Measurements from ENCODE around the gene NPIPB6.

Gene NPIPB6

DNA sequence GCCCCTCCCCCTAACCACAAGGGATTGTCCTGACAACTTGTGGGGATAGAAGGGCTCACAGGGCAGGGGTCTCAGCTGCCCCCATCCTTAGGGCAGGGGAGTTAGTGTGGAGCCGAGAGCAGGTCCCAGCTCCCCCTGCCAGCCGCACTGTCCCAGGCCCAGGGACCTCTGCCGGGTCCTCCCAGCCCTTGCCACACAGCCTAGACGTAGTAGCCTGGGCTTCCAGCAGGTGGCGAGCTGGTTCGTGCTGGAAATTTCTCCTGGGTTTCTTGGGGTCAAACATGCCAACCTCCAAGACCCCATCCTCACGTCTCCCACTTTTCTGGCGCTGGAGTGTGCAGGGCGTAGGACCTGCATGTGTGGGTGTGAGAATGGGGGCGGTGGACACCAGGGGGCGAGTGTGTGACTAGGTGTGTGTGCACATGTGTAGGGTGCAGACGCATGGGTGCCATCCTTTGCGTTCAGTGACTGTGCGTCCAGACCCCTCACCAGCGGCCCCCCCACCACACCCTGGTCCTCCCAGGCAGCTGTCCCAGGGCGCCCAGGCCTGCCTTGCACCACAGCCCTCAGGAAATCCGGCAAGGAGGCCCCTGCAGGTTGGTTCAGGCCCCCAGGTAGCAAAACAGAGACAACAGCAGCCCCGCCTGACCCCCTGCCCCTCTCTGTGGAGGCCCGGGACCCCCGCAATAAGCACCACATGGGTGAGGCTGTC lies 41.5 kb downstream of the NPIPB6 start:
- peak; percentile 2 to 5 for DNase-seq

DNA sequence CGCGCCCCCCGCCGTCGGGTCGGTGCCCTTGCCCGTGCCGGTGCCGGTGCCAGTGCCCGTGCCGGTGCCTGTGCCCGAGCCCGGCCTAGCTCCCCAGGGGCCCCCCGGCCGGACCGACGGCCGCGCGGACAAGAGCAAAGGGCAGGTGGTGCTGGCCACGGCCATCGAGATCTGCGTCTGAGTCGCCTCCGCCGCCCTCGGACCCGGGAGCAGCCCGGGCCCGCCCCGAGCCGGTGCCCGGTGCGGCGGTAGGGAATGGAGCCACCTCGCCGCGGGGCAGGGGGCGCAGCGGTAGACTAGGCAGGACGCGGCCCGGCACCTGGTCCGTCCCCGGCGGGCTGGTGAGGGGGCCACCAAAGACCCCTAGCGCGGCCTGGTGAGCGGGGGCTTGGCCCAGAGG lies 42.6 kb downstream of the NPIPB6 start:
- no peak for DNase-seq

DNA sequence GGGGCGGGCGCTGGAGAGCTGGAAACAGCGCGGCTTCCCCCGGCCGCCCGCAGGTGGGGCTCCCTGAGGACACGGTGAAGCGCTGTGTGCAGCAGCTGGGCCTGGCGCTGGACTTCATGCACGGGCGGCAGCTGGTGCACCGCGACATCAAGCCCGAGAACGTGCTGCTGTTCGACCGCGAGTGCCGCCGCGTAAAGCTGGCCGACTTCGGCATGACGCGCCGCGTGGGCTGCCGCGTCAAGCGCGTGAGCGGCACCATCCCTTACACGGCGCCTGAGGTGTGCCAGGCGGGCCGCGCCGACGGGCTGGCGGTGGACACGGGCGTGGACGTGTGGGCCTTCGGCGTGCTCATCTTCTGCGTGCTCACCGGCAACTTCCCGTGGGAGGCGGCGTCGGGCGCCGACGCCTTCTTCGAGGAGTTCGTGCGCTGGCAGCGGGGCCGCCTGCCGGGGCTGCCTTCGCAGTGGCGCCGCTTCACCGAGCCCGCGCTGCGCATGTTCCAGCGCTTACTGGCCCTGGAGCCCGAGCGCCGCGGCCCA lies 43.2 kb downstream of the NPIPB6 start:
- no peak for DNase-seq

DNA sequence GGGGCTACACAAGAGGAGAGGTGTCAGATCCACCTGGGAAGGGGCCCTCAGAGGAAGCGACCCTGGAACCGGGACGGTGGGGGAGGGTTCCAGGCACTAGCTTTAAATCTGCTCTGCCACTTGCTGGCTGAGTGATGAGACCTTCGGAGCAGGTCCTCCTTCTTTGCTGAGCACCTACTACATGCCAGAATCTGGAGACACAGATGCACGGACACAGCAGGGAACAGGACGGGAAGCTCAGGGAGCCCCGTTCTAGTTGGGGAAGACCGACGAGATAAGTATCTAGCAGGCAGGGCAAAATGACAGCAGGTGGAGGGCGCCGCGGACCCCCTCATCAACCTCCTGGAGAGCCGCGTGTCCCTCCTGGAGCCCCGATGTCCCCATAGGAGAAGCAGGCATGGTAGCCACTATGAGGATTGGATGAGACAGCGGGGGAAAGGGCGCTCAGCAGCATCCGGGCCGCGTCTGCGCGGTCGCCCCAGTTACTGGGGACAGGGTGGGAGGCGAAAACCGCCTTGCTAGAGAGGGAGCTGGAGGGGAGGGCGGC lies 43.8 kb downstream of the NPIPB6 start:
- DNase-seq = no peak

DNA sequence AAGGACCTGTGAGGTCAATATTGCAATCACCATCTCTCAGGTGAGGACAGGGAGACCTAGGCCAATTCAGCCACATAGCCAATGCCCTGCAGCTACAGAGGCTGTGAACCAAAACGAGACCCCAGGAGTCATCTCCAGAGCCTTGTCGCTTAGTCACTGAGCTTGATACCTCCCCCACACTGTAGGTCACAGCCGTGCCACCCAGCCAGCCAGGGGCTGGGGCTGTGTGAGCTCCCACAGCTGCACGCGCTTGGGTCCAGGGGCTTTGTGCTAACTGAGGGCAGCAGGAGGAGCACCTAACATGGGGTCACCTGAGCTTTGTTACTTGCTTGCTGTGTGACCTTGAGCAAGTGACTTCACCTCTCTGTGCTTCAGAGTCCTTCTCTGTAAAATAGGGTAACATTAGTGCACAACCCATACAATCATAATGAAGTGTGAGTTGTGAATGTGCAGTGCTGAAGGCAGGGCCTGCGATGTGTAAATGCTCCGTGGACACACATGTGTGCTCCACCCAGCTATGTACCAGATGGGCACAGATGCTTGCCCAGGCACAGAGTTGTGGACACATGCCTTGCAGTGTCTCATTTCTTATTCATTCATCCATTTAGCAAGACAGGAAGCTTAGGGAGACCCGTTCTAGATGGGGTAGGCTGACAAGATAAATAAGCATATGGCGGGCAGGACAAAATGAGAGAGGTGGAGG lies 45.1 kb downstream of the NPIPB6 start:
- no peak for DNase-seq

DNA sequence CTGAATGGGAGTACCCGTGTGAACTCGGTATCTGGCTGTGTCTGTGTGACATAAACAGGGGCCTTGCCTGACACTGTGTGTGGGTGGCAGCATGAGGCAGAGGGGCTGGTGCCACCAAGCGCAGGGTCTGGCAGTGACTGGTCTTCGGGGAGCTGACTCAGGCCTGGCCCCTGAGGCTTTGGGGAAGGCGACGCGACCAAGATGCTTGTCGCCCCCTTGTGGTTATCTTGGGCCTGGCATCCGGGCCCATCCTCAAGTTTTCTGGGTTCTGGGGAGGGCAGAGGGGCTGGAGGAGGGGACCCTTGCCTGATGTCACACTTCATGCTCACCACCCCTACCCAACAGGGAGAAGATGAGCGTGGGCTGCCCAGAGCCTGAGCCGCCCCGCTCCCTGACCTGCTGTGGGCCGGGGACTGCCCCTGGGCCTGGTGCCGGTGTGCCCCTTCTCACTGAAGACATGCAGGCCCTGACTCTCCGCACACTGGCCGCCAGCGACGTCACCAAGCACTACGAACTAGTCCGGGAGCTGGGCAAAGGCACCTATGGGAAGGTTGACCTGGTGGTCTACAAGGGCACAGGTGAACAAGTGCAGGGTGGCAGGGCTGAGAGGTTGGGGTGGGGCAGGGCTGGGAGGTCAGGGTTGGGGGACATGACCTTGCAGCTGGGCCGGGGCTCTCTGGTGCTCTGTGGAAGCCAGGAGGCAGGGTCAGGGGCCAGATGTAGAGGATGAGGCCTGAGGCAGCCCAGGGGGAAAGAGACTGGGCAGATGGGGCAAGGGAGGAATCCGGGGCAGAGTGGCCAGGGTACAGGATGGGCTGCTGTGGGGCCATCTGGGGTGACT lies 46.0 kb downstream of the NPIPB6 start:
- peak; percentile 25 to 29 for DNase-seq

DNA sequence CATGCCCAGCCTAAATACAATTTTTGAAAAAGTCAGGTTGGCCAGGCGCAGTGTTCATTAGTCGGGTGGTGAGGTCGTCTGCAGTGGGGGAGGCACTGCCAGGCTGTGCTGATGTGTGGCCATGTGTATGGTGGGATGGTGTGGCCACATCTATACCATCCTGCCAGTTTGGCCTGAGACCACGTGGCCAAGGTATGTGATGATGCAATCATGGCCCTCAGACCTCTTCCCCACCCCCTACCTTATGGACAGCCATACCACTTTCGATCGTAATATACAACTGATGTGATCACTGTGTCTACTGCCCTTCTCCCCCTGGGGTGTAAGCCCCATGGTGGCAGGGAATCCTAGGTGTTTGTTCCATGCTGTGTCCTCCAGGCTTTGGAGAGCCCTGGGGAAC lies 47.3 kb downstream of the NPIPB6 start:
- no peak for DNase-seq

DNA sequence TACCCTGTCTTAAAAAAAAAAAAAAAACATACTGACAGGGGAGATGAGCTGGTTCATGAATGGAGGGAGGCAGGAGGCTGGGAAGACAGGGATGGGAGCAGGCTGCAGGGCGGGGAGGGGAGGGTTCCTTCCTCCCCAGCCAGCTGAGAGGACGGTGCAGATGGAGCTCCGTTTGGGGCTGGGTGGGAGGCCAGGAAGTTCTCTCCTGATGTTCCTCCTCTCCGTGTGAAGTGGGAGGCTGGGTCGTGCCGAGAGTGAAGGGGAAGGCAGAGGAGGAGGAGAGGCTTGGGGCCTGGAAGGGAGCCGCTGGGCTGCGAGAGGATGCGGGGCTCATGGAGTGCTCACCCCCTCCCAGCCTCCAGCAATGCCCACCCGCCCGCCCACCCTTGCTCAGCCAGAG lies 49.7 kb downstream of the NPIPB6 start:
- DNase-seq = no peak

DNA sequence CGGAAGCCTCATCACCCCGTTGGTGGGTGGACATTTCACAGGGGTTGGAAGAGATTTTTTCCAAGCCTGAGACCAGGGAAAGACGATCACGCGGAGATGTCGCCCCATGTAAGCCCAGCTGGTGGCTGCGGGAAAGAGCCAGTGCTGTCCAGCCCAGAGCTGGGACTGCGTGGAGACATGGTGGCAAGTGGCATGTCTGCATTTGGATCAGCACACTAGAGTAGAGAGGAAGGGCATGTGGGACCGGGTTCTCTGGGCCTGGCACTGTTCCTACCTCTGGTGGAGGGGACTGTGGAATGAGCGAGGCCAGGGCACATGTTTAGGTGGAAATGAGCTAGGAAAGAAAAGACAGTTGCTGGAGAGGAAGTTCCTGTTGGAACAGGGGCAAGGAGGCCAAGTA lies 51.0 kb downstream of the NPIPB6 start:
- no peak for DNase-seq

DNA sequence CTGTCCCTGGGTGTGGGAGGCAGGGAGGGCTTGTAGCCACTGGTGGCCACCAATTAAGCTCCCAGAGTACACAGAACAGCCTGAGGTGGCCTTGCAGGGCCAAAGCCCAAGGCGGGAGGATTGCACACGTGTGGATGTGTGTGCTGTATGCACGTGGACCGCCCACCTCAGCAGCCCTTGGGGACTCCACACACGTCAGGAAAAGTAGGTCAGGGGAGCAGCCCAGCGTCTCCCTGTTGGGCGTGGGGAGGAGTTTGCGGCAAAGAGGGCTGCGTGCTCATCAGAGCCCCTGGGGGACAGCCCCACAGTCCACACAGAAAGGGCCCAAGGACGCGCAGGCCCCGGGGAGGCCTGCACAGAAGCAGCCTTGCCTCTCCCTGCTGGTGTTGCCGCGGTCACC lies 51.4 kb downstream of the NPIPB6 start:
- DNase-seq = no peak

DNA sequence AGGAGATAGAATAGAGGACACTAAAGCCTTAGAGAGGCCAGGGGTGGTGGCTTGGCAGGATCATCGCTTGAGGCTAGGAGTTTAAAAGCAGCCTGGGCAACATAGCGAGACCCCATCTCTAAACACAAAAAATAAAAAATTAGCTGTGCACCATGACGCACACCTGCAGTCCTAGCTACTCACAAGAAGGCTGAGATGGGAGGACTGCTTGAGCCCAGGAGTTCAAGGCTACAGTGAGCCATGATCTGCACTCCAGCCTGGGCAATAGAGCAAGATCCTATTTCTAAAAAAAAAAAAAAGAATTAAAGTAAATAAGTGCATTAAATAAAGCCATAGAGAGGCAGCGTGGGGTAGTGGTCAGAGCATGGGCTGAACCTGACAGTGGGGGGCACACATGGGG lies 51.9 kb downstream of the NPIPB6 start:
- no peak for DNase-seq

DNA sequence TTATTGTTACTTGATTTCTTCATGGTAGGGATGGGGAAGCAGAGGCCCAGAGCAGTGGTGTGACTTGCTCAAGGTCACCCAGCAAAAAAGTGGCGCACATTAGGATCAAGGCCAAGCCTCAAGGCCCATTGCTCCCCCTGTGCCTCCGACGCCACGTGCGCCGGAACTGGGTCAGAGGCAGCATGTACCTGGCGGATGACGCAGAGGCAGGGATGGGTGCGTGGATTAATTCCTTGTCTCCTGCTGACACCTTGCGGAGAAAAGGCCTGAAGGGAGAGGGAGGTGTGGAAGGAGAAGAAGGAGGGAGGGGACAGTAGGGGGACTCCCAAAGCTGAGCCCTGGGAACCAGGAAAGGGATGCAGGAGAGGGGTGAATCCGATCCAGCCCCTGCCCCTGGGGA lies 52.5 kb downstream of the NPIPB6 start:
- DNase-seq = no peak

DNA sequence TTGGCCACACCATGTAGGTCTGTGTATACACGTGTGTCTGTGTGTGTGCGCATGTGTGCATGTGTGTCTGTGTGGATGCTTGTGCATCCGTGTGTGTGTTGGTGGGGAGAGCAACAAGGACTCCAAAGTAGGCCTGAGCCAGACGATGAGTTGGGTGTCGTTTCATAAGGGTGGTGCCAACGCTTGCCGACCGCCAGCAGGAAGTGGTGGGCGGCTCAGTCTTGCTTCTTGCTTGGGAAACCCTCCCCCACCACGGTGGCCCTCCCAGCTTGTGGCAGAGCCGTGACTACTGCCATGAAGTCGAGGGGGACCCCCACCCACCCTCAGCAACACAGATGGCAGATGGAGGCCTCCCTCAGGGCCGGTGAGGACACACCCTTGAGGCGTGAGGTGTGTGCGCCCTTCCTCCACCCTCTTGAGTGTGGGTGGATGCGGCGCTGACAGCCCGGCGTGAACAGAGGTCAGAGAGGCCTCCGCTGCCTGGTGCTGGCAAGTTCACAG lies 53.4 kb downstream of the NPIPB6 start:
- no peak for DNase-seq

DNA sequence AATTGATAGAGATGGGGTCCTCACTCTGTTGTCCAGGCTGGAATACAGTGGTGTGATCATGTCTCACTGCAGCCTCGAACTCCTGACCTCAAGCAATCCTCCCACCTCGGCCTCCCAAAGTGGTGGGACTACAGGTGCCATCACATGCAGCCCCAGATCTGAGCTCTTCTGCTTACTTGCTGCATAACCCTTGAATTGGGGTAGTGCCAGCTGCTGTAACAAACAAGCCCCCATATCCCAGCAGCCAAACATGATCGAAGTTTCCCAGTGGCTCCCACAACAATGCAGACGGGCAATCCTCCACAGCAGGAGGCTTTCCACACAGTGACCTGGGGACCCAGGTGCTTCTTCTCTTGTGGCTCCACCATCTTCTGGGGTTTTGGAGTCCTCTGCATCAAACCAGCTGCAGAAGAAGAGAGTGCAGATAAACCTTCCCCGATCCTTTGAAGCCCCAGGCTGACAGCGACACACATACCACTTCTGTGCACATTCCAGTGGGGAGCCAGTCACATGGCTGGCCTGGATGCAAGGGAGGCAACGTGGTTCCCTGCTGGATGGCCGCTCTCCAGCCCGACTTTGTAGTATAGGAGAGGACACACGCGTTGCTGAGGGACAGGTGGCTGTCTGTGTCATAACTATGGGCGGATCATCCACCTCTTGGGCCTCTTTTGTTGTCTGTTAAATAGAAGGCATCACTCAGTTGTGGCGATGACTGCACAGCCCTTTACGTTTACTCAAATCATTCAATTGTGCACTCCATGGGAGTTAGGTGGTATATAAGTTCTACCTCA lies 54.3 kb downstream of the NPIPB6 start:
- no peak for DNase-seq

DNA sequence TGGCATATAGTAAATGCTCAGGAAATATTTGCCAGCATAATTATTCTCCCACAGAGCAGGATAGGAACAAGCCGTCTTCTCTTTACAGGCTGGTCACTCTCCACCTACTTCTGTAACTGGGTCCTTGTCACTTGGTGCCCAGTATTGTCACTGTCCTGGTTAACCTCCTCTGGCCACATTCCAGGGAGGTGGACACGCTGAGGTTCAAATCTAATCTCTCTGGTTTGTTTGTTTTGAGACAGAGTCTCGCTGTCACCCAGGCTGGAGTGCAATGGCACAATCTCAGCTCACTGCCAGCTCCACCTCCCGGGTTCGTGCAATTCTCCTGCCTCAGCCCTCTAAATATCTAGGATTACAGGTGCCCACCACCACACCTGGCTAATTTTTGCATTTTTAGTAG lies 55.4 kb downstream of the NPIPB6 start:
- no peak for DNase-seq

DNA sequence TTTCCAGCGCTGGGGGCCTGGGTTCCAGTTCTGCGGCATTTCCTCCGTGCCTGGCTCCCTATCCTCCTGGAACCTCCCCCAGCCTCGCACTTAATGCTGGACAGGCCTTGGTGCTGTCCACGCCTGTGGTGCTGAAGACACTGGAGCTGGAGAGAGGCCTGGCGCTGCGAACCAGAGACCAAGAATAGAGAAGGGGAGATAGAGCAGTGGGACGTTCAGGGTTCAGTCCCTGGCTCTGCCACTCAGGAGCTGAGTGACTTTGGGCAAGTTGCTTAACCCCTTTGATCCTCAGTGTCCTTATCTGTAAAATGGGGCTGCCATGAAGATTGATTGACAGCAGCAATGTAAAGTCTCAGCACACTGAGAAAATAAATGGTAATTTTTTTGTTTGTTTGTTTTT lies 59.1 kb downstream of the NPIPB6 start:
- DNase-seq = no peak

DNA sequence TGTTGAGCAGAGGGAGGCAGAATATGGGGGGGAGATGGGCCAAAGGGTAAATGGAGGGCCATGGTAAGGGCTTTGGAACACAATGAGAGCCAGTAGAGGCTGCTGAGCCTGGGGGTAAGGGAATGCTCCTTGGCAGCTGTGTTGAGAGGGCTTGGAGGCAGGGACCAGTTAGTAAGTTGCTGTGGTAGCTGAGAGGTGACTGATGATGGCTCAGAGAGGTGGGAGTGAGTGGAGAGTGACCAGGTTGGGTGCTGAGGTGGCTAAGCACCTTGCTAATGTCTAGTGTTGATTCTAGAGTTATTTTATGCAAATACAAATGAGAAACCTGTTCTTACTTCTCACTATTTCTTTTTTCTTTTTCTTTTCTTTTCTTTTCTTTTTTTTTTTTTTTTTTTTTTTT lies 60.2 kb downstream of the NPIPB6 start:
- no peak for DNase-seq

DNA sequence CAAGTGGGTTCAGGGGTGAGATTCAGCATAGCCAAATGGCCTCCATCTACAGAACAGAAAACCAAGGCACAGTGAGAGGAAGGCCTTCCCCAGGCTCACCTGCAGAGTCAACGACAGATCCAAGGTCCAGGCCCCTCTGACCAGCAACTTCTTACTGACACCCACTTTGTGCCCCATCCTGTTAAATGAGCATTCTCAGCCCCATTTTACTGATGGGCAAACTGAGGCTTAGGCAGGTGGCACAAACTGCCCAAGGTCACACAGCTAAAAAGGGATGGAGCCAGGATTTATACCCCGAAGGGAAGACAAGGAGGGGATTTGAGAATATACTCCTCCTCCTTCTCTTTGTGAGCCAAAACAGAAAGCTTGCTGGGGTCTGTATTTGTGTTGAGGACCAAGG lies 61.7 kb downstream of the NPIPB6 start:
- DNase-seq = no peak

DNA sequence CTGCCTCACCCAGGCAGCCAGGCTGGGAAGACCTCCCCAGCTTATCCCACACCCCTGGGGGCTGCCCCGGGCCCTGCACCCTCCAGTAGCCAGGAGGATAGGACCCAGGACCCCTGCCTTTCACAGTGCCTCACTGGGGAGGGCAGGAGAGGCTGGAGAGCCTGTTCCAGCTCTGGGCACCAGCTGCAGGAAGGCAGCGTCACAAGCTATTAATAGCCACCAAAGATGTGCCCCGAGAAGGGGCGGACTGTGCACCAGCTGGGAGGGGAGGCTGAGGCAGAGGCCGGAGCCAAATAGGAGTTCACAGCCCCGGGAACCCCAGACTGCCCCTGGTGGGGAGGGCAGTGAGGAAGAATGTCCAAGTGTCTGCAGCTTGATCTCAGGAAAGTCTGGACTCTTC lies 62.2 kb downstream of the NPIPB6 start:
- no peak for DNase-seq

DNA sequence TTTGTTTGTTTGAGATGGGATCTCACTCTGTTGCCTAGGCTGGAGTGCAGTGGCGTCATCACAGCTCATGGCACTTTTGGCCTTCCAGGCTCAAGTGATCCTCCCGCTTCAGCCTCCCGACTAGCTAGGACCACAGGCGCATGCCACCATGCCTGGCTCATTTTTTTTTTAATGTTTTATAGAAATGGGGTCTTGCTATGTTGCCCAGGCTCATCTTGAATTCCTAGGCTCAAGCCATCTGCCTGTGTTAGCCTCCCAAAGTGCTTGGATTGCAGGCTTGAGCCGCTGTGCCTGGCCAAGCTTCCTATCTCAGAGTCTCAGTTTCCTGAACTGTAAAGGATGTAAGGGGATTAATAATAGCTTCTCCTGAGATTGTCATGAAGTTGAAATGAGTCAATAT lies 63.0 kb downstream of the NPIPB6 start:
- no peak for DNase-seq

DNA sequence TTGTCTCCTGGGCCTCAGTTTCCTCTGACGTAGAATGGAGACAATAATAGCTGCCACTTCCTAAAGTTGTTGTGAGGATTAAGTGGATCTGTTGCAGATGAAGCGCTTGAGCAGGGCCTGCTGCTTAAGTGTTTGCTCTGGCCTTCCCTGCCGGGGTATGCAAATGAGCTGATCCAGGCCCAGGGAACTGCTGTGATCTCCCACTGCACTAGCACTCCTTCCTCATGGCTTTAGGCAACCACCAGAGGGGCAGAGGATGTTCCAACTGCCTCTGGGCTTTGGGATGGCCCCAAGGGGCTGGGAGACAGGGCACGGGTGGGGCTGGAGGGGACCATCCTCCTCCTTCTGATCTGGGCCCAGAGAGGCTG lies 64.8 kb downstream of the NPIPB6 start:
- no peak for DNase-seq

DNA sequence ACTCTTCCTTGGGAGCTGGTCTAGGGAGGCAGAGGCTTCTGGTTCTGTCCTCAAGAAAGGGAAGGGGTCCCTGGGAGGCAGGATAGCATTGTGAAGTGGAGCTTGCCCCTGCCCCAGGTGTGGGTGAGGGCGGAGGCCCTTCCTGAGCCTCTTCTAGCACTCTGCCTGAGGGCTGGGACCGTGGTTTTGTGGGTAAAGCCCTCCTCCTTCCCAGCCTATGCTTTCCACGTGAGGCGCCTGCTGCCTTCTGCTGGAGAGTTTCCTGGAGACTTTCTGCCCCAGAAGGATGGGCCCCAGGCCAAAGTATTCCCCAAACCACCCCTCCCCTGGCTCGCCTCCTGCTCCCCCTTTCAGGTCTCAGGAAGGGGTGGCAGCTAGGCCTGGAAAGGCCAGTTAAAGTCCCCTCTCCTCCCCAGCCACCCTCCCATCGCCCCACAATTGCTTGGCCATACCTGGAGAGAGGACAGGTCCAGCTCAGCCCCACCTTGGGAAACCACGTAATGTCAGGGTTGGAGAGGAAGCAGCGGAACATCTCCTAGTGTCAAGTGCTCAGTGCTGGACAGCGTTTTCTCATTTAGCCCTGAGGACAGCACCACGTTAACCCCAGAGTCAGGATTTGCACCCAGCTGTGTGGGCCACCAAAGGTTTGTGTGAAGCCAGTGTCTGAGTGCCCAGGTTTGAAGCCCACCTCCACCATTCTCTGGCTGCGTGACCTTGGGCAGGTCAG lies 65.4 kb downstream of the NPIPB6 start:
- no peak for DNase-seq

Data from AML-193 (cell line).